HepG2 (cell line): ENCODE data around the gene SESN2. TPM values are rescaled to one million over a fixed set of nuclear protein-coding genes. Genes with fewer than 3 reads are reported as not detected.

Experiments
- ARNT ChIP-seq: fragments of 450-650 bp; IDR thresholded peaks from 2 replicates; pipeline ENCODE4 v1.6.1; 2017
- ELF3 ChIP-seq: IDR thresholded peaks from 2 replicates; pipeline ENCODE4 v1.6.1; 2016; ENCODE audit warnings: missing genetic modification reagents, missing compliant biosample characterization
- SRSF4 ChIP-seq: fragments of 200-400 bp; formaldehyde crosslinking; IDR thresholded peaks from one replicate; pipeline ENCODE4 v1.6.1; 2018; ENCODE audit warnings: mild to moderate bottlenecking, low read depth, low read length, moderate library complexity; ENCODE audit not compliant: poor library complexity, severe bottlenecking
- TRIM24 ChIP-seq: sonication (generic); formaldehyde crosslinking; IDR thresholded peaks from 2 replicates; pipeline ENCODE4 v1.8.0; 2022; ENCODE audit warnings: mild to moderate bottlenecking, missing genetic modification reagents
- ZNF468 ChIP-seq: sonication (generic); formaldehyde crosslinking; IDR thresholded peaks from 2 replicates; pipeline ENCODE4 v1.8.0; 2022; ENCODE audit warnings: mild to moderate bottlenecking, moderate library complexity, missing genetic modification reagents
- ZNF775 ChIP-seq: sonication (generic); formaldehyde crosslinking; IDR thresholded peaks from 2 replicates; pipeline ENCODE4 v1.4.0; 2020; ENCODE audit warnings: missing genetic modification reagents, mild to moderate bottlenecking, moderate library complexity, borderline replicate concordance
- ZSCAN29 ChIP-seq: sonication (generic); formaldehyde crosslinking; conservative IDR thresholded peaks from 2 replicates; pipeline ENCODE4 v1.4.0; 2020; ENCODE audit warnings: mild to moderate bottlenecking, missing genetic modification reagents
- polyA plus RNA-seq, 8 experiments: library from polyadenylated mRNA; depleted of rRNA in 3 of 8; stranded (reverse) in 7 of 8; unstranded in 1 of 8; fragments of >200 nt; fragmentation: Illumina TruSeq in 4 of 8; extraction: Trizol in 4 of 8; gene quantifications; 2 replicates each; pipeline versions ENCODE4 v1.2.1 to v1.2.3, GENCODE V29; 2011 to 2016; ENCODE audit warnings: low read depth in 4 of 8, missing spikeins in 1 of 8, mixed read lengths in 1 of 8; ENCODE audit not compliant: insufficient read depth in 1 of 8
- total RNA-seq, 5 experiments: library from RNA; depleted of rRNA; stranded (reverse); fragments of >200 nt; fragmentation: Illumina TruSeq; extraction: Trizol; gene quantifications; 2 replicates each; pipeline ENCODE4 v1.2.3, GENCODE V29; 2016; ENCODE audit warnings: low read depth in 1 of 5
- TF ChIP-seq, protein P1 (sequence below): sonication (generic); formaldehyde crosslinking; IDR thresholded peaks from 2 replicates; pipeline ENCODE4 v1.4.0; 2020; ENCODE audit warnings: missing genetic modification reagents
- TF ChIP-seq, protein P2 (sequence below): sonication (generic); formaldehyde crosslinking; conservative IDR thresholded peaks from 2 replicates; pipeline ENCODE4 v1.4.0; 2020; ENCODE audit warnings: missing genetic modification reagents
- TF ChIP-seq, protein P3 (sequence below): sonication (generic); formaldehyde crosslinking; IDR thresholded peaks from 2 replicates; pipeline ENCODE4 v1.5.1; 2020; ENCODE audit warnings: missing genetic modification reagents, mild to moderate bottlenecking, borderline replicate concordance
- TF ChIP-seq, protein P4 (sequence below): sonication (generic); formaldehyde crosslinking; IDR thresholded peaks from 2 replicates; pipeline ENCODE4 v1.8.0; 2022; ENCODE audit warnings: mild to moderate bottlenecking, missing genetic modification reagents, moderate library complexity
- TF ChIP-seq, protein P5 (sequence below): sonication (generic); formaldehyde crosslinking; IDR thresholded peaks from 2 replicates; pipeline ENCODE4 v1.4.0; 2020; ENCODE audit warnings: missing genetic modification reagents, borderline replicate concordance
- TF ChIP-seq, protein P6 (sequence below): sonication (generic); formaldehyde crosslinking; IDR thresholded peaks from 2 replicates; pipeline ENCODE4 v1.8.0; 2022; ENCODE audit warnings: missing genetic modification reagents, mild to moderate bottlenecking, borderline replicate concordance
- TF ChIP-seq, protein P7 (sequence below): sonication (generic); formaldehyde crosslinking; IDR thresholded peaks from 2 replicates; pipeline ENCODE4 v1.4.0; 2020; ENCODE audit warnings: missing genetic modification reagents

The SESN2 gene
- total and polyA plus RNA-seq, 2 of the 13 experiments (the other 11 are each of a cell fraction or from before 2014, with no cell fraction given) = 13.2 to 19.1 TPM

DNA sequence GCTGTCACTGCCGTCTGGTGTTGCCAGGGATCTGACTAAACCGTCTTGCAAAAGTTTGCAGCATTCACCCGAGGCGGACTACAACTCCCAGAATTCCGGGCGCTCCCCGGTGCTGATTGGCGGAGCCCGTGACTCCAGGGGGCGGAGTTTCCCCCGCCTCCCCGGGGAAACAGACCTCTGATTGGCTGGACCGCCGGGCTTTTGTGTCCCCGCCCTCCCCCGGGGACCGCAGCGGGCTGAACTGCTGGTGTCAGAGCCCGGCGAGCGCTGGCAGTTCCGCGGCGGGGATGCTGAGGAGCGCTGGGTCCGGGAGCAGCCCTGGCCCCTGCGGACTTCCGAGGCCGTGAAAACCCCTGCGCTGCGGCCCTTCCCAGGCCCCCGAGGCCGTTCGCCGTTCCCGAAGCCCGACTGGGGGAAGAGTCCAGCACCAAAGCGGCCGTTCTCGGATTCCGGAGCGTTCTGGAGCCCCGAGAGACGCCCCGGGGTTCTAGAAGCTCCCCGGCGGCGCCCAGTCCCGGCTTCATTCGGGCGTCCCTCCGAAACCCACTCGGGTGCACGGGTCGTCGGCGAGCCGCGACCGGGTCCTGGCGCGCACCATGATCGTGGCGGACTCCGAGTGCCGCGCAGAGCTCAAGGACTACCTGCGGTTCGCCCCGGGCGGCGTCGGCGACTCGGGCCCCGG, at the start of gene SESN2 (continued):
- TF ChIP-seq, protein P1, sequence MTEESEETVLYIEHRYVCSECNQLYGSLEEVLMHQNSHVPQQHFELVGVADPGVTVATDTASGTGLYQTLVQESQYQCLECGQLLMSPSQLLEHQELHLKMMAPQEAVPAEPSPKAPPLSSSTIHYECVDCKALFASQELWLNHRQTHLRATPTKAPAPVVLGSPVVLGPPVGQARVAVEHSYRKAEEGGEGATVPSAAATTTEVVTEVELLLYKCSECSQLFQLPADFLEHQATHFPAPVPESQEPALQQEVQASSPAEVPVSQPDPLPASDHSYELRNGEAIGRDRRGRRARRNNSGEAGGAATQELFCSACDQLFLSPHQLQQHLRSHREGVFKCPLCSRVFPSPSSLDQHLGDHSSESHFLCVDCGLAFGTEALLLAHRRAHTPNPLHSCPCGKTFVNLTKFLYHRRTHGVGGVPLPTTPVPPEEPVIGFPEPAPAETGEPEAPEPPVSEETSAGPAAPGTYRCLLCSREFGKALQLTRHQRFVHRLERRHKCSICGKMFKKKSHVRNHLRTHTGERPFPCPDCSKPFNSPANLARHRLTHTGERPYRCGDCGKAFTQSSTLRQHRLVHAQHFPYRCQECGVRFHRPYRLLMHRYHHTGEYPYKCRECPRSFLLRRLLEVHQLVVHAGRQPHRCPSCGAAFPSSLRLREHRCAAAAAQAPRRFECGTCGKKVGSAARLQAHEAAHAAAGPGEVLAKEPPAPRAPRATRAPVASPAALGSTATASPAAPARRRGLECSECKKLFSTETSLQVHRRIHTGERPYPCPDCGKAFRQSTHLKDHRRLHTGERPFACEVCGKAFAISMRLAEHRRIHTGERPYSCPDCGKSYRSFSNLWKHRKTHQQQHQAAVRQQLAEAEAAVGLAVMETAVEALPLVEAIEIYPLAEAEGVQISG (CRISPR knock-in tag) = peak; percentile 62
- TF ChIP-seq, protein P2, sequence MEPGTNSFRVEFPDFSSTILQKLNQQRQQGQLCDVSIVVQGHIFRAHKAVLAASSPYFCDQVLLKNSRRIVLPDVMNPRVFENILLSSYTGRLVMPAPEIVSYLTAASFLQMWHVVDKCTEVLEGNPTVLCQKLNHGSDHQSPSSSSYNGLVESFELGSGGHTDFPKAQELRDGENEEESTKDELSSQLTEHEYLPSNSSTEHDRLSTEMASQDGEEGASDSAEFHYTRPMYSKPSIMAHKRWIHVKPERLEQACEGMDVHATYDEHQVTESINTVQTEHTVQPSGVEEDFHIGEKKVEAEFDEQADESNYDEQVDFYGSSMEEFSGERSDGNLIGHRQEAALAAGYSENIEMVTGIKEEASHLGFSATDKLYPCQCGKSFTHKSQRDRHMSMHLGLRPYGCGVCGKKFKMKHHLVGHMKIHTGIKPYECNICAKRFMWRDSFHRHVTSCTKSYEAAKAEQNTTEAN (CRISPR knock-in tag) = no peak
- no peak for TF ChIP-seq SRSF4
- no peak for TF ChIP-seq ZNF775 (CRISPR knock-in tag)
- TF ChIP-seq, protein P3, sequence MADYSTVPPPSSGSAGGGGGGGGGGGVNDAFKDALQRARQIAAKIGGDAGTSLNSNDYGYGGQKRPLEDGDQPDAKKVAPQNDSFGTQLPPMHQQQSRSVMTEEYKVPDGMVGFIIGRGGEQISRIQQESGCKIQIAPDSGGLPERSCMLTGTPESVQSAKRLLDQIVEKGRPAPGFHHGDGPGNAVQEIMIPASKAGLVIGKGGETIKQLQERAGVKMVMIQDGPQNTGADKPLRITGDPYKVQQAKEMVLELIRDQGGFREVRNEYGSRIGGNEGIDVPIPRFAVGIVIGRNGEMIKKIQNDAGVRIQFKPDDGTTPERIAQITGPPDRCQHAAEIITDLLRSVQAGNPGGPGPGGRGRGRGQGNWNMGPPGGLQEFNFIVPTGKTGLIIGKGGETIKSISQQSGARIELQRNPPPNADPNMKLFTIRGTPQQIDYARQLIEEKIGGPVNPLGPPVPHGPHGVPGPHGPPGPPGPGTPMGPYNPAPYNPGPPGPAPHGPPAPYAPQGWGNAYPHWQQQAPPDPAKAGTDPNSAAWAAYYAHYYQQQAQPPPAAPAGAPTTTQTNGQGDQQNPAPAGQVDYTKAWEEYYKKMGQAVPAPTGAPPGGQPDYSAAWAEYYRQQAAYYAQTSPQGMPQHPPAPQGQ (CRISPR knock-in tag) = no peak
- peak; percentile 47 for TF ChIP-seq ELF3 (CRISPR knock-in tag)
- TF ChIP-seq, protein P4, sequence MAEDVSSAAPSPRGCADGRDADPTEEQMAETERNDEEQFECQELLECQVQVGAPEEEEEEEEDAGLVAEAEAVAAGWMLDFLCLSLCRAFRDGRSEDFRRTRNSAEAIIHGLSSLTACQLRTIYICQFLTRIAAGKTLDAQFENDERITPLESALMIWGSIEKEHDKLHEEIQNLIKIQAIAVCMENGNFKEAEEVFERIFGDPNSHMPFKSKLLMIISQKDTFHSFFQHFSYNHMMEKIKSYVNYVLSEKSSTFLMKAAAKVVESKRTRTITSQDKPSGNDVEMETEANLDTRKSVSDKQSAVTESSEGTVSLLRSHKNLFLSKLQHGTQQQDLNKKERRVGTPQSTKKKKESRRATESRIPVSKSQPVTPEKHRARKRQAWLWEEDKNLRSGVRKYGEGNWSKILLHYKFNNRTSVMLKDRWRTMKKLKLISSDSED = no peak
- TF ChIP-seq ZNF468 (CRISPR knock-in tag) = no peak
- 0 out of 2 replicates have a peak, but pooled peaks have one; percentile 25 for TF ChIP-seq ZSCAN29 (CRISPR knock-in tag)
- TF ChIP-seq TRIM24 (CRISPR knock-in tag) = no peak
- no peak for TF ChIP-seq ARNT
- TF ChIP-seq, protein P5, sequence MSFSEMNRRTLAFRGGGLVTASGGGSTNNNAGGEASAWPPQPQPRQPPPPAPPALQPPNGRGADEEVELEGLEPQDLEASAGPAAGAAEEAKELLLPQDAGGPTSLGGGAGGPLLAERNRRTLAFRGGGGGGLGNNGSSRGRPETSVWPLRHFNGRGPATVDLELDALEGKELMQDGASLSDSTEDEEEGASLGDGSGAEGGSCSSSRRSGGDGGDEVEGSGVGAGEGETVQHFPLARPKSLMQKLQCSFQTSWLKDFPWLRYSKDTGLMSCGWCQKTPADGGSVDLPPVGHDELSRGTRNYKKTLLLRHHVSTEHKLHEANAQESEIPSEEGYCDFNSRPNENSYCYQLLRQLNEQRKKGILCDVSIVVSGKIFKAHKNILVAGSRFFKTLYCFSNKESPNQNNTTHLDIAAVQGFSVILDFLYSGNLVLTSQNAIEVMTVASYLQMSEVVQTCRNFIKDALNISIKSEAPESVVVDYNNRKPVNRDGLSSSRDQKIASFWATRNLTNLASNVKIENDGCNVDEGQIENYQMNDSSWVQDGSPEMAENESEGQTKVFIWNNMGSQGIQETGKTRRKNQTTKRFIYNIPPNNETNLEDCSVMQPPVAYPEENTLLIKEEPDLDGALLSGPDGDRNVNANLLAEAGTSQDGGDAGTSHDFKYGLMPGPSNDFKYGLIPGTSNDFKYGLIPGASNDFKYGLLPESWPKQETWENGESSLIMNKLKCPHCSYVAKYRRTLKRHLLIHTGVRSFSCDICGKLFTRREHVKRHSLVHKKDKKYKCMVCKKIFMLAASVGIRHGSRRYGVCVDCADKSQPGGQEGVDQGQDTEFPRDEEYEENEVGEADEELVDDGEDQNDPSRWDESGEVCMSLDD (CRISPR knock-in tag) = no peak
- TF ChIP-seq, protein P6, sequence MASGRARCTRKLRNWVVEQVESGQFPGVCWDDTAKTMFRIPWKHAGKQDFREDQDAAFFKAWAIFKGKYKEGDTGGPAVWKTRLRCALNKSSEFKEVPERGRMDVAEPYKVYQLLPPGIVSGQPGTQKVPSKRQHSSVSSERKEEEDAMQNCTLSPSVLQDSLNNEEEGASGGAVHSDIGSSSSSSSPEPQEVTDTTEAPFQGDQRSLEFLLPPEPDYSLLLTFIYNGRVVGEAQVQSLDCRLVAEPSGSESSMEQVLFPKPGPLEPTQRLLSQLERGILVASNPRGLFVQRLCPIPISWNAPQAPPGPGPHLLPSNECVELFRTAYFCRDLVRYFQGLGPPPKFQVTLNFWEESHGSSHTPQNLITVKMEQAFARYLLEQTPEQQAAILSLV (CRISPR knock-in tag) = peak; percentile 78
- TF ChIP-seq, protein P7, sequence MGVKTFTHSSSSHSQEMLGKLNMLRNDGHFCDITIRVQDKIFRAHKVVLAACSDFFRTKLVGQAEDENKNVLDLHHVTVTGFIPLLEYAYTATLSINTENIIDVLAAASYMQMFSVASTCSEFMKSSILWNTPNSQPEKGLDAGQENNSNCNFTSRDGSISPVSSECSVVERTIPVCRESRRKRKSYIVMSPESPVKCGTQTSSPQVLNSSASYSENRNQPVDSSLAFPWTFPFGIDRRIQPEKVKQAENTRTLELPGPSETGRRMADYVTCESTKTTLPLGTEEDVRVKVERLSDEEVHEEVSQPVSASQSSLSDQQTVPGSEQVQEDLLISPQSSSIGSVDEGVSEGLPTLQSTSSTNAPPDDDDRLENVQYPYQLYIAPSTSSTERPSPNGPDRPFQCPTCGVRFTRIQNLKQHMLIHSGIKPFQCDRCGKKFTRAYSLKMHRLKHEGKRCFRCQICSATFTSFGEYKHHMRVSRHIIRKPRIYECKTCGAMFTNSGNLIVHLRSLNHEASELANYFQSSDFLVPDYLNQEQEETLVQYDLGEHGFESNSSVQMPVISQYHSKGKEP (CRISPR knock-in tag) = no peak
